Panc1 (cell line): ENCODE measurements around the gene PROCR.

ENCODE experiments used
- POLR2AphosphoS5 ChIP-seq: IDR thresholded peaks from 2 replicates; pipeline ENCODE4 v1.6.1; 2012; ENCODE audit warnings: mild to moderate bottlenecking, low read depth, low read length, moderate library complexity
- TF ChIP-seq, protein P1 (sequence below): fragments of 450-650 bp; IDR thresholded peaks from 2 replicates; pipeline ENCODE4 v1.5.1; 2017; ENCODE audit warnings: mild to moderate bottlenecking

DNA sequence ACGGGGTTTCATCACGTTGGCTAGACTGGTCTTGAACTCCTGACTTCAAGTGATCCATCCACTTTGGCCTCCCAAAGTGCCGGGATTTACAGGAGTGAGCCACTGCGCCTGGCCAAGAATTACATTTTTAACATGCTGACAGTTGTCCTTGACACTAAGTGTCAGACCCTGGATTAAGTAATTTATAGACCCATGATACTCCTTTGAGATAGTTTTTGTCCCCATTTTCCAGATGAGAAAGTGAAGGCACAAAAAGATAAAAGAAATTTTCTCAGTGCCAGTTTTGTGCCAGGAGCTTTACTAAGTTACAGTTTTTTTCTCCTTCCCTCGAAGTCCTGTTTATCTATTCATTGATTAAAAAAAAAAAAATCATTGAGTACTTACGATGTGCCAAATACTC lies 14.9 kb upstream of the PROCR start:
- TF ChIP-seq, protein P1, sequence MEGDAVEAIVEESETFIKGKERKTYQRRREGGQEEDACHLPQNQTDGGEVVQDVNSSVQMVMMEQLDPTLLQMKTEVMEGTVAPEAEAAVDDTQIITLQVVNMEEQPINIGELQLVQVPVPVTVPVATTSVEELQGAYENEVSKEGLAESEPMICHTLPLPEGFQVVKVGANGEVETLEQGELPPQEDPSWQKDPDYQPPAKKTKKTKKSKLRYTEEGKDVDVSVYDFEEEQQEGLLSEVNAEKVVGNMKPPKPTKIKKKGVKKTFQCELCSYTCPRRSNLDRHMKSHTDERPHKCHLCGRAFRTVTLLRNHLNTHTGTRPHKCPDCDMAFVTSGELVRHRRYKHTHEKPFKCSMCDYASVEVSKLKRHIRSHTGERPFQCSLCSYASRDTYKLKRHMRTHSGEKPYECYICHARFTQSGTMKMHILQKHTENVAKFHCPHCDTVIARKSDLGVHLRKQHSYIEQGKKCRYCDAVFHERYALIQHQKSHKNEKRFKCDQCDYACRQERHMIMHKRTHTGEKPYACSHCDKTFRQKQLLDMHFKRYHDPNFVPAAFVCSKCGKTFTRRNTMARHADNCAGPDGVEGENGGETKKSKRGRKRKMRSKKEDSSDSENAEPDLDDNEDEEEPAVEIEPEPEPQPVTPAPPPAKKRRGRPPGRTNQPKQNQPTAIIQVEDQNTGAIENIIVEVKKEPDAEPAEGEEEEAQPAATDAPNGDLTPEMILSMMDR, result no peak
- no peak for TF ChIP-seq POLR2AphosphoS5
